Nephron (organoid): ENCODE measurements around the gene DUSP19.

Experiments used
- H3K27ac Mint-ChIP-seq, 3 experiments: 2 replicates each; pipeline ENCODE4 v1.8.0; 2020; ENCODE audit warnings: mixed read lengths in 3 of 3, mild to moderate bottlenecking in 2 of 3, moderate library complexity in 1 of 3
- H3K27me3 Mint-ChIP-seq: 2 replicates; pipeline ENCODE4 v1.8.0; 2021; ENCODE audit warnings: low read depth, mild to moderate bottlenecking, moderate library complexity, mixed read lengths
- H3K36me3 Mint-ChIP-seq: 2 replicates; pipeline ENCODE4 v1.8.0; 2020; ENCODE audit warnings: low read depth, mixed read lengths
- H3K4me1 Mint-ChIP-seq: 2 replicates; pipeline ENCODE4 v1.8.0; 2020; ENCODE audit warnings: mixed read lengths
- H3K4me3 Mint-ChIP-seq, 3 experiments: 2 replicates each; pipeline ENCODE4 v1.8.0; 2020; ENCODE audit warnings: mild to moderate bottlenecking in 3 of 3, mixed read lengths in 3 of 3, moderate library complexity in 2 of 3
- H3K9me3 Mint-ChIP-seq: 2 replicates; pipeline ENCODE4 v1.8.0; 2020; ENCODE audit warnings: mixed read lengths
- CTCF ChIP-seq, 3 experiments: fragments of 200-600 bp; sonication (generic); IDR thresholded peaks; one replicate each; pipeline ENCODE4 v1.5.0; 2021; ENCODE audit warnings: antibody characterized with exemption in 3 of 3; ENCODE audit not compliant: unreplicated experiment in 3 of 3

The DUSP19 gene

GRCh38 chr2:183035298-183035953 lies 43.1 kb upstream of the DUSP19 start:
- Mint-ChIP-seq H3K4me1 (peaks cover 66% of the 10 kb centered on the region), H3K27ac (peak overlapping the region; percentile 87 to 98 (median 91)), H3K9me3 (no peaks in the 10 kb centered on the region), H3K4me3 (peak overlapping the region; percentile 88 to 95 (median 91)), H3K36me3 (no peaks in the 10 kb centered on the region), H3K27me3 (peaks cover 4% of the 10 kb centered on the region)
- no peak for TF ChIP-seq CTCF (IDR thresholded peaks at IDR 0.05; ENCODE audit: unreplicated experiment in 3 of 3)

- peak overlapping the region; percentile 88 to 95 (median 91) for H3K4me3 Mint-ChIP-seq
- H3K9me3 Mint-ChIP-seq = no peaks in the 10 kb centered on the region
- peaks cover 59% of the 10 kb centered on the region for H3K4me1 Mint-ChIP-seq
- H3K36me3 Mint-ChIP-seq = no peaks in the 10 kb centered on the region
- H3K27ac Mint-ChIP-seq = peak overlapping the region; percentile 87 to 98 (median 91)
- TF ChIP-seq CTCF (IDR thresholded peaks at IDR 0.05; ENCODE audit: unreplicated experiment in 3 of 3) = no peak
- H3K27me3 Mint-ChIP-seq = peaks cover 4% of the 10 kb centered on the region
Measured at GRCh38 chr2:183035954-183036669, 42.4 kb upstream of the DUSP19 start.

GRCh38 chr2:183037074-183037552 lies 41.4 kb upstream of the DUSP19 start:
- Mint-ChIP-seq H3K36me3 (no peaks in the 10 kb centered on the region), H3K27me3 (peaks cover 4% of the 10 kb centered on the region), H3K4me1 (peaks cover 50% of the 10 kb centered on the region), H3K27ac (peak overlapping the region; percentile 87 to 98 (median 91)), H3K9me3 (no peaks in the 10 kb centered on the region), H3K4me3 (peak overlapping the region; percentile 88 to 95 (median 91))
- no peak for TF ChIP-seq CTCF (IDR thresholded peaks at IDR 0.05; ENCODE audit: unreplicated experiment in 3 of 3)

- Mint-ChIP-seq H3K9me3 (no peaks in the 10 kb centered on the region), H3K27me3 (peaks cover 4% of the 10 kb centered on the region), H3K36me3 (no peaks in the 10 kb centered on the region), H3K4me1 (peaks cover 48% of the 10 kb centered on the region), H3K27ac (peak overlapping the region; percentile 87 to 98 (median 91)), H3K4me3 (peak overlapping the region; percentile 88 to 95 (median 91))
- TF ChIP-seq CTCF (IDR thresholded peaks at IDR 0.05; ENCODE audit: unreplicated experiment in 3 of 3) = no peak
Measured at GRCh38 chr2:183037553-183038340, 40.8 kb upstream of the DUSP19 start.

GRCh38 chr2:183038341-183039300 lies 39.9 kb upstream of the DUSP19 start, which contains the start of gene NCKAP1:
NCKAP1 (minus strand) TSS chr2:183038457; CDS start chr2:183038099, 358 bp downstream.
- no peaks in the 10 kb centered on the region for H3K36me3 Mint-ChIP-seq
- no peaks in the 10 kb centered on the region for H3K9me3 Mint-ChIP-seq
- H3K27ac Mint-ChIP-seq = peak within 1 kb of the TSS; percentile 87 to 98 (median 98)
- peak; percentile 97 to 99 (median 98) for TF ChIP-seq CTCF (IDR thresholded peaks at IDR 0.05; ENCODE audit: unreplicated experiment in 3 of 3)
- H3K4me1 Mint-ChIP-seq = peaks cover 39% of the 10 kb centered on the region
- H3K27me3 Mint-ChIP-seq = peaks cover 4% of the 10 kb centered on the region
- H3K4me3 Mint-ChIP-seq = peak within 1 kb of the TSS; percentile 88 to 95 (median 91)
